HepG2 (cell line): ENCODE data around the gene CNIH4. TPM values are rescaled to one million over a fixed set of nuclear protein-coding genes. Genes with fewer than 3 reads are reported as not detected.

ENCODE experiments used
- ATRX ChIP-seq: sonication (generic); formaldehyde crosslinking; IDR thresholded peaks from 2 replicates; pipeline ENCODE4 v1.4.0; 2020; ENCODE audit warnings: missing genetic modification reagents, borderline replicate concordance
- FOXK2 ChIP-seq: fragments of 450-650 bp; IDR thresholded peaks from 2 replicates; pipeline ENCODE4 v1.6.1; 2016
- GLI4 ChIP-seq: sonication (generic); formaldehyde crosslinking; IDR thresholded peaks from 2 replicates; pipeline ENCODE4 v1.5.1; 2020; ENCODE audit warnings: missing genetic modification reagents, mild to moderate bottlenecking, moderate library complexity, borderline replicate concordance
- HMG20A ChIP-seq: IDR thresholded peaks from 2 replicates; pipeline ENCODE4 v1.6.1; 2016; ENCODE audit warnings: borderline replicate concordance
- HNF4A ChIP-seq: sonication (generic); formaldehyde crosslinking; IDR thresholded peaks from 2 replicates; pipeline ENCODE4 v1.4.0; 2020; ENCODE audit warnings: missing genetic modification reagents
- IRX3 ChIP-seq: sonication (generic); formaldehyde crosslinking; IDR thresholded peaks from 2 replicates; pipeline ENCODE4 v1.8.1; 2023; ENCODE audit warnings: mild to moderate bottlenecking, low read depth, missing genetic modification reagents, borderline replicate concordance
- MTF2 ChIP-seq: sonication (generic); formaldehyde crosslinking; IDR thresholded peaks from 2 replicates; pipeline ENCODE4 v1.5.0; 2020; ENCODE audit warnings: missing genetic modification reagents, borderline replicate concordance
- NR1H2 ChIP-seq: sonication (generic); formaldehyde crosslinking; IDR thresholded peaks from 2 replicates; pipeline ENCODE4 v1.8.1; 2022; ENCODE audit warnings: low read depth, missing genetic modification reagents, borderline replicate concordance
- PCBP2 ChIP-seq: fragments of 200-400 bp; formaldehyde crosslinking; optimal IDR thresholded peaks from 2 replicates; pipeline ENCODE3; 2018; ENCODE audit warnings: low read length, low read depth; ENCODE audit not compliant: poor library complexity, severe bottlenecking
- PRDM4 ChIP-seq: sonication (generic); formaldehyde crosslinking; IDR thresholded peaks from 2 replicates; pipeline ENCODE4 v1.9.0; 2021; ENCODE audit warnings: missing genetic modification reagents, borderline replicate concordance
- RXRB ChIP-seq: IDR thresholded peaks from 2 replicates; pipeline ENCODE4 v1.6.1; 2016; ENCODE audit warnings: borderline replicate concordance, missing genetic modification reagents, missing compliant biosample characterization
- SRF ChIP-seq: IDR thresholded peaks from 2 replicates; pipeline ENCODE4 v1.6.1; 2011; ENCODE audit warnings: mild to moderate bottlenecking, low read depth, low read length, moderate library complexity
- SRSF9 ChIP-seq: fragments of 200-400 bp; formaldehyde crosslinking; IDR thresholded peaks from 2 replicates; pipeline ENCODE4 v1.6.1; 2018; ENCODE audit warnings: borderline replicate concordance, mild to moderate bottlenecking, low read depth, low read length; ENCODE audit not compliant: insufficient read depth, poor library complexity, severe bottlenecking
- TAF1 ChIP-seq: sonication (generic); formaldehyde crosslinking; IDR thresholded peaks from 2 replicates; pipeline ENCODE4 v1.4.0; 2020; ENCODE audit warnings: missing genetic modification reagents
- TP53 ChIP-seq: sonication (generic); formaldehyde crosslinking; conservative IDR thresholded peaks from 2 replicates; pipeline ENCODE4 v1.4.0; 2020; ENCODE audit warnings: missing genetic modification reagents
- ZC3H13 ChIP-seq: sonication (generic); formaldehyde crosslinking; IDR thresholded peaks from 2 replicates; pipeline ENCODE4 v1.8.1; 2023; ENCODE audit warnings: mild to moderate bottlenecking, missing genetic modification reagents, moderate library complexity
- ZMYM2 ChIP-seq: sonication (generic); formaldehyde crosslinking; IDR thresholded peaks from 2 replicates; pipeline ENCODE4 v1.8.0; 2022; ENCODE audit warnings: mild to moderate bottlenecking, missing genetic modification reagents
- ZNF546 ChIP-seq: sonication (generic); formaldehyde crosslinking; conservative IDR thresholded peaks from 2 replicates; pipeline ENCODE4 v1.8.1; 2023; ENCODE audit warnings: mild to moderate bottlenecking, missing genetic modification reagents
- ZNF557 ChIP-seq: sonication (generic); formaldehyde crosslinking; IDR thresholded peaks from 2 replicates; pipeline ENCODE4 v1.4.0; 2020; ENCODE audit warnings: missing genetic modification reagents
- ZNF570 ChIP-seq: sonication (generic); formaldehyde crosslinking; IDR thresholded peaks from 2 replicates; pipeline ENCODE4 v1.4.0; 2020; ENCODE audit warnings: mild to moderate bottlenecking, missing genetic modification reagents, borderline replicate concordance
- ZNF607 ChIP-seq: sonication (generic); formaldehyde crosslinking; IDR thresholded peaks from 2 replicates; pipeline ENCODE4 v1.5.1; 2020; ENCODE audit warnings: missing genetic modification reagents, mild to moderate bottlenecking, borderline replicate concordance
- ZNF703 ChIP-seq: sonication (generic); formaldehyde crosslinking; IDR thresholded peaks from 2 replicates; pipeline ENCODE4 v1.5.1; 2020; ENCODE audit warnings: missing genetic modification reagents, mild to moderate bottlenecking, moderate library complexity, borderline replicate concordance
- ZNF777 ChIP-seq: sonication (generic); formaldehyde crosslinking; IDR thresholded peaks from 2 replicates; pipeline ENCODE4 v1.4.0; 2020; ENCODE audit warnings: missing genetic modification reagents
- polyA plus RNA-seq, 8 experiments: library from polyadenylated mRNA; depleted of rRNA in 3 of 8; stranded (reverse) in 7 of 8; unstranded in 1 of 8; fragments of >200 nt; fragmentation: Illumina TruSeq in 4 of 8; extraction: Trizol in 4 of 8; gene quantifications; 2 replicates each; pipeline versions ENCODE4 v1.2.1 to v1.2.3, GENCODE V29; 2011 to 2016; ENCODE audit warnings: low read depth in 4 of 8, missing spikeins in 1 of 8, mixed read lengths in 1 of 8; ENCODE audit not compliant: insufficient read depth in 1 of 8
- total RNA-seq, 5 experiments: library from RNA; depleted of rRNA; stranded (reverse); fragments of >200 nt; fragmentation: Illumina TruSeq; extraction: Trizol; gene quantifications; 2 replicates each; pipeline ENCODE4 v1.2.3, GENCODE V29; 2016; ENCODE audit warnings: low read depth in 1 of 5
- TF ChIP-seq, protein P1 (sequence below): sonication (generic); formaldehyde crosslinking; IDR thresholded peaks from 2 replicates; pipeline ENCODE4 v1.5.1; 2020; ENCODE audit warnings: mild to moderate bottlenecking, missing genetic modification reagents, moderate library complexity
- TF ChIP-seq, protein P2 (sequence below): sonication (generic); formaldehyde crosslinking; IDR thresholded peaks from 2 replicates; pipeline ENCODE4 v1.5.1; 2020; ENCODE audit warnings: missing genetic modification reagents, mild to moderate bottlenecking, borderline replicate concordance

CNIH4 gene
- total and polyA plus RNA-seq, 2 of the 13 experiments (the other 11 are each of a cell fraction or from before 2014, with no cell fraction given) = 51.8 to 52.9 TPM

- no peak for TF ChIP-seq ZNF607 (CRISPR knock-in tag)
- TF ChIP-seq PCBP2 = no peak
- TF ChIP-seq SRSF9 = no peak
- TF ChIP-seq GLI4 (CRISPR knock-in tag) = no peak
- TF ChIP-seq FOXK2 = no peak
- no peak for TF ChIP-seq HNF4A (CRISPR knock-in tag)
- no peak for TF ChIP-seq PRDM4 (CRISPR knock-in tag)
- no peak for TF ChIP-seq HMG20A (CRISPR knock-in tag)
- TF ChIP-seq IRX3 (CRISPR knock-in tag) = 0 out of 2 replicates have a peak, but pooled peaks have one; percentile 32
- TF ChIP-seq ZNF703 = no peak
- no peak for TF ChIP-seq SRF
- no peak for TF ChIP-seq NR1H2
- TF ChIP-seq ATRX (CRISPR knock-in tag) = no peak
- TF ChIP-seq RXRB (CRISPR knock-in tag) = peak; percentile 54; the same call in 1 of the 2 replicates
- TF ChIP-seq ZNF777 (CRISPR knock-in tag) = no peak
- TF ChIP-seq ZNF546 (CRISPR knock-in tag) = no peak
- TF ChIP-seq, protein P1, sequence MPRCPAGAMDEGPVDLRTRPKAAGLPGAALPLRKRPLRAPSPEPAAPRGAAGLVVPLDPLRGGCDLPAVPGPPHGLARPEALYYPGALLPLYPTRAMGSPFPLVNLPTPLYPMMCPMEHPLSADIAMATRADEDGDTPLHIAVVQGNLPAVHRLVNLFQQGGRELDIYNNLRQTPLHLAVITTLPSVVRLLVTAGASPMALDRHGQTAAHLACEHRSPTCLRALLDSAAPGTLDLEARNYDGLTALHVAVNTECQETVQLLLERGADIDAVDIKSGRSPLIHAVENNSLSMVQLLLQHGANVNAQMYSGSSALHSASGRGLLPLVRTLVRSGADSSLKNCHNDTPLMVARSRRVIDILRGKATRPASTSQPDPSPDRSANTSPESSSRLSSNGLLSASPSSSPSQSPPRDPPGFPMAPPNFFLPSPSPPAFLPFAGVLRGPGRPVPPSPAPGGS (CRISPR knock-in tag) = no peak
- no peak for TF ChIP-seq ZNF557 (CRISPR knock-in tag)
- TF ChIP-seq TAF1 = peak; percentile 77; the same call in 1 of the 2 replicates
- no peak for TF ChIP-seq ZNF570 (CRISPR knock-in tag)
- TF ChIP-seq ZC3H13 (CRISPR knock-in tag) = no peak
- TF ChIP-seq, protein P2, sequence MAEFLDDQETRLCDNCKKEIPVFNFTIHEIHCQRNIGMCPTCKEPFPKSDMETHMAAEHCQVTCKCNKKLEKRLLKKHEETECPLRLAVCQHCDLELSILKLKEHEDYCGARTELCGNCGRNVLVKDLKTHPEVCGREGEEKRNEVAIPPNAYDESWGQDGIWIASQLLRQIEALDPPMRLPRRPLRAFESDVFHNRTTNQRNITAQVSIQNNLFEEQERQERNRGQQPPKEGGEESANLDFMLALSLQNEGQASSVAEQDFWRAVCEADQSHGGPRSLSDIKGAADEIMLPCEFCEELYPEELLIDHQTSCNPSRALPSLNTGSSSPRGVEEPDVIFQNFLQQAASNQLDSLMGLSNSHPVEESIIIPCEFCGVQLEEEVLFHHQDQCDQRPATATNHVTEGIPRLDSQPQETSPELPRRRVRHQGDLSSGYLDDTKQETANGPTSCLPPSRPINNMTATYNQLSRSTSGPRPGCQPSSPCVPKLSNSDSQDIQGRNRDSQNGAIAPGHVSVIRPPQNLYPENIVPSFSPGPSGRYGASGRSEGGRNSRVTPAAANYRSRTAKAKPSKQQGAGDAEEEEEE = 0 out of 2 replicates have a peak, but pooled peaks have one; percentile 54
- TF ChIP-seq ZMYM2 (CRISPR knock-in tag) = no peak
- no peak for TF ChIP-seq MTF2 (CRISPR knock-in tag)
- no peak for TF ChIP-seq TP53 (CRISPR knock-in tag)
Measured at GRCh38 chr1:224329842-224330753, 26.6 kb upstream of the CNIH4 start, which contains the start of gene NVL (continued).
